Measurements from ENCODE around the gene UBXN10.

UBXN10 gene

DNA sequence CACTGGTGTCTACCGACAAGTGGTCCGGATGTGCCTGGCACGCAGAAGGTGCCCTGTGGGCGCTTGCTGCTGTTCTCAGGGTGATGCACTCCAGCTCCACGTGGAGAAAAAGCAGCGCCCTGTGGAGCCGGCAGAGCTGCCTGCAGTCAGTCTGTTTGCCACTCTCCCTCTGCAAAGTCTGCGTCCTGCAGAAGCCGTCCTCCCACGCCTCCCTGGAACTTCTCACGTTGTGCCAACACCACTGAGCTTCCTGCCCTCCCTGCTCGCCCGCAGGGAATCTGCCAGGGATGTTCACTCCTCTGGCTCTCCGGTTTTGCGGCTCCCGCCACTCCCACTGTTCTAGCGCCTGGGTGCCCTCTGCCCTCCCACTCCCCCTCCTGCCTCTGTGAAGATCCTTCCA lies 19.8 kb upstream of the UBXN10 start:
- TF ChIP-seq, protein P1, sequence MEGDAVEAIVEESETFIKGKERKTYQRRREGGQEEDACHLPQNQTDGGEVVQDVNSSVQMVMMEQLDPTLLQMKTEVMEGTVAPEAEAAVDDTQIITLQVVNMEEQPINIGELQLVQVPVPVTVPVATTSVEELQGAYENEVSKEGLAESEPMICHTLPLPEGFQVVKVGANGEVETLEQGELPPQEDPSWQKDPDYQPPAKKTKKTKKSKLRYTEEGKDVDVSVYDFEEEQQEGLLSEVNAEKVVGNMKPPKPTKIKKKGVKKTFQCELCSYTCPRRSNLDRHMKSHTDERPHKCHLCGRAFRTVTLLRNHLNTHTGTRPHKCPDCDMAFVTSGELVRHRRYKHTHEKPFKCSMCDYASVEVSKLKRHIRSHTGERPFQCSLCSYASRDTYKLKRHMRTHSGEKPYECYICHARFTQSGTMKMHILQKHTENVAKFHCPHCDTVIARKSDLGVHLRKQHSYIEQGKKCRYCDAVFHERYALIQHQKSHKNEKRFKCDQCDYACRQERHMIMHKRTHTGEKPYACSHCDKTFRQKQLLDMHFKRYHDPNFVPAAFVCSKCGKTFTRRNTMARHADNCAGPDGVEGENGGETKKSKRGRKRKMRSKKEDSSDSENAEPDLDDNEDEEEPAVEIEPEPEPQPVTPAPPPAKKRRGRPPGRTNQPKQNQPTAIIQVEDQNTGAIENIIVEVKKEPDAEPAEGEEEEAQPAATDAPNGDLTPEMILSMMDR (conservative IDR thresholded peaks at IDR 0.05): no peak
- TF ChIP-seq ZFX (IDR thresholded peaks at IDR 0.05): no peak
- H3K27ac ChIP-seq: no peak overlapping the region

DNA sequence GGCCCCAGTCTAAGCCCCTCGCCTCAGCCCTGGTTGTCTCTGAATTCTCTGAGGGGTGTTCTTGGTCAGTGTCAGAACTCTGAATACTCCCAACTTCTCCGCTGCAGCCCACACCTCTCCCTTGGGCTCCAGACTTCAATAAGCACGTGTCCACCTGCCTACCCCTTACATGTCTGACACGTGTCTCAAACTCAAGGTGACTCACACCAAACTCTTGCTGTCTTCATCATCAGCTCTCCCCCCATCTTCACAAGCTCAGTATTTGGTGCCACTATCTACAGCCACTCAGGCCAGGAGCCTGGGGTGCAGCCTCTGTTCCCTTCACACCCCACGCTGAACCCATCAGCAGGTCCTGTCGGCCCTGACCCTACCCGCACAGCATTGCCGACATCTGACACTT lies 18.8 kb upstream of the UBXN10 start:
- no peak overlapping the region for H3K27ac ChIP-seq
- TF ChIP-seq ZFX (IDR thresholded peaks at IDR 0.05): no peak
- TF ChIP-seq, protein P1 (conservative IDR thresholded peaks at IDR 0.05): no peak

DNA sequence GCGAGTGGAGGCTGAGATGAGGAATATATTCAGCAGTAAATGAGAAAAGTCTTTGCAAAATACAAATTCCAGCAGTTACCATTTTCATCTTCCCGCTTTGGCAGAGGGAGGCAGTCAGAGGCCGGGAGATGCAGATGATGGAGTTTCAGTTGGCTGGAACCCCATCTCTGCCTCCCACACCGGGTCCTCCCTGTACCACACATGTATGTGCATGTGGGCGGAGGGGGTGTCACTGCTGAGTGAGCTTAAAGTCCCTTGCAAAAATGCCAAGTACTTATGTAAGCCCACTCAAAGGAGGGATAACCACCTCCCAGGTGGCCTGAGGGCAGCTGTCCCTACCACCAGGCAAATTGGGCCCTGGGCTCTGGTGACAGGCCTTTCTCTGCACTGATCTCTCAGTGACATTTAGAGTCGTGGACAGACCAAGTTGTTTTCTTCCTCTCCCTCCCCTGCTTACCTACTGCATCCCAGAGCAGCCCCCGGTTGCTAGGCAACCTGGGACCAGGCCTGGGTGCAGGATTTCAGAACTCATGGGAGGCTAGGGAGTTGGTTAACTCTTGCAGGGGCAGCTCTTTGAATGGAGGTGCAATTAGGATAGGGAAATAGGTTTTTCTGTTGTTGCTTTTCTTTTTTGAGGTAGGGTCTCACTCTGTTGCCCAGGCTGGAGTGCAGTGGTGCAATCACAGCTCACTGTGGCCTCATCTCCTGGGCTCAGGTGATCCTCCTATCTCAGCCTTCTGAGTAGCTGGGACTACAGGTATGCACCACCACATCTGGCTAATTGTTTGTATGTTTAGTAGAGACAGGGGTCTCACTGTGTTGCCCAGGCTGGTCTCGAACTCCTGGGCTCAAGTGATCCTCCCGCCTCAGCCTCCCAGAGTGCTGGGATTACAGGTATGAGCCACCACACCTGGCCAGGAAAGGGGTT lies 17.1 kb upstream of the UBXN10 start:
- H3K27ac ChIP-seq: no peak overlapping the region
- TF ChIP-seq ZFX (IDR thresholded peaks at IDR 0.05): no peak
- TF ChIP-seq, protein P1 (conservative IDR thresholded peaks at IDR 0.05): no peak

DNA sequence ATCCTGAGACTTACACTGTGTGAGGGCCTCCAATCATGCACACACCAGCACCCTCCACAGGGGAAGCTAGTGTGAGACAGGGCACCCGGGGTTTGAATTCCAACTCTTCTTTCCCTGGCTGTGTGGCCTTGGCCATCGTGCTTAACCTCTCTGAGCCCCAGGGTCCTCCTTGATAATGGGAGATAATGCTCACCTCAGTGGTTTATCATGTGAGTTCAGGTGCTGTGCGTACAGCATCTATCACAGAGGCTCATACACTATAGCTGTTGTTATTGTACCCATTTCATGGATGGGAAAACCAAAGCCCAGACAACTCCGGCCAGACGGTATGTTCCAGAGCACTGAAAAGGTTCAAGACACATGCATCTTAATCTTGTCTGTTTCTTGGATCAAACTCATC lies 16.0 kb upstream of the UBXN10 start:
- no peak overlapping the region for H3K27ac ChIP-seq

DNA sequence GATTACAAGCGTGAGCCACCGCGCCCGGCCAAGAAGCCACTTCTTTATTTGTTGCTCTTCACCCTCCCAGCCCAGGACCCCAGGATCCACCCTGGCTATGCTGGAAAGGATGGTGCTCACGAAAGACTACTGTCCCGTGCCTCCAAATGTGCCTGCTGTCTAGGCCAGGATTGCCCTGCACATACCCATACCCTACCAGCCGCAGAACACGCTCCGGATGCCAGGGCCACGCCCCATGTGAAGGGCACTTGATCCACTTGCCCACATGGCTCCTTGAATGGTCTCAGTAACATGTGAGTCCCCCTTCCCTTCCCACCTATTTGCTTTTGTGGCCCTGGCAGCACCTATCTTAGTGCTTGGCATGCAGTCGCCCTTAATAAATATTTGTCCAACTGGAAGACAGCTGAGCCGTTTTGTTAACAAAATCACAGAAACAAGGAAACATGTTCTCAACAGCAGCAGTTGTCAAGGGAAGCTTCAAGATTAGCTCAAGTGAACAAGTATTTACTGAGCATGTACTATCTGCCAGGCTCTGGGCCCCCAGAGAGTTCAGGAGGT lies 13.8 kb upstream of the UBXN10 start:
- H3K27ac ChIP-seq: no peak overlapping the region
- no peak for TF ChIP-seq ZFX (IDR thresholded peaks at IDR 0.05)
- TF ChIP-seq, protein P1 (conservative IDR thresholded peaks at IDR 0.05): no peak

More for the DNA sequence above, 16.0 kb upstream of the UBXN10 start:
- TF ChIP-seq, protein P1 (conservative IDR thresholded peaks at IDR 0.05): no peak
- TF ChIP-seq ZFX (IDR thresholded peaks at IDR 0.05): no peak

DNA sequence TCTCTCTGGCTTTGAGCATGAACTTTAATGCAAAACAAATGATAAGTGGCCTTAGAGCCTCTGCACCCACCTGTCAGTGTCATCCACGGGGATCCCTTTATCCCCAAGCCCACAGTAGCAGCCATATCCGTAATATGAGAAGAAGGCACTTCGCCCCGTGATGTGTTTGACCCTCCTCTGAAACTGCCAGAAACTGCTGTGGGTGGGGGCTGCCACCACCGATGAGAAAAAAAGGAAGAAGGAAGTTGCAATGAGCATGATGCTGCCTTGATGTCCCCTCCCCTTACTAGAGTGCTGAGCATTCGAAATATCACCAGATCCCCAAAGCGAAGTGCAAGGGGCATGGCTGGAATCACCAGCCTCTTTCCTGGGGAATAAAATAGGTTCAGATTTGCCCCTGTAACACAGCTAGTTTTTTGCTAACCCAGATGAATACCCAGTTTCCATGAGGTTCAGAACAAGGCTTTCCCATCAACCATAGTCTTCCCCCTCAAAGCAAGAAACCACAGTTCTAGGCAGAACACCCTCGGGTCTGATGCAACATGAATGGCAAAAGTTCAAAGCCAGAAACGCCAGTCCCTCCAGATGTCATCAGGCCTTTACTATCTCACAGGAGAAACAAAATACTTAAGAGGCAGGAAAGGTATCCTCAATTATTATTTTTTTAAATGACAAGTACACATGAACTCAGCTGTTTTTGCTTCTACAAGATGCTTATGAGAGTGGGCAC lies 10.8 kb upstream of the UBXN10 start:
- no peak overlapping the region for H3K27ac ChIP-seq
- TF ChIP-seq, protein P1 (conservative IDR thresholded peaks at IDR 0.05): no peak
- no peak for TF ChIP-seq ZFX (IDR thresholded peaks at IDR 0.05)
